Ammon's horn (tissue), 1 donor: ENCODE measurements around the gene PLEKHG3.

Experiments used
- DNase-seq: peaks from one replicate; pipeline ENCODE4 v3.0.0-alpha.2; 2016; ENCODE audit warnings: low spot score

PLEKHG3 gene

DNA sequence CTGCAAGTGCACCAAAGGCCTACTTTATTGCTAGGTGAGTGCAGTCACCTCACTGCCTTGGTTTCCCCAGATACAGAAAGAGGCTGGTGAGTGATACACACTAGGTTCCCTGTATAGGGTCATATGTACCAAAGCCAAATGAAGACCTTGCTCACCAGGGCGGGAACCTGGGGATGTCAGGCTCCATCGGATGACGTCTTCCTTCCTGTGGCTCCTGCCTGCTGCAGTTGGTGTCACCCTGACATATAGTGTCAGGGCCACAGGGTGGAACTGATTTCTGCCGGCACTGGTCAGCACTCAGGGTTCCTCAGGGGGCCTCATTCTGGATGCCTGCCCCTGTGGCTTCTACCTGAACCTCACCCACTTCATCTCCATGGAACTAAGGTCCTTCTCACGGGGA lies 43.1 kb downstream of the PLEKHG3 start:
- no peak for DNase-seq

DNA sequence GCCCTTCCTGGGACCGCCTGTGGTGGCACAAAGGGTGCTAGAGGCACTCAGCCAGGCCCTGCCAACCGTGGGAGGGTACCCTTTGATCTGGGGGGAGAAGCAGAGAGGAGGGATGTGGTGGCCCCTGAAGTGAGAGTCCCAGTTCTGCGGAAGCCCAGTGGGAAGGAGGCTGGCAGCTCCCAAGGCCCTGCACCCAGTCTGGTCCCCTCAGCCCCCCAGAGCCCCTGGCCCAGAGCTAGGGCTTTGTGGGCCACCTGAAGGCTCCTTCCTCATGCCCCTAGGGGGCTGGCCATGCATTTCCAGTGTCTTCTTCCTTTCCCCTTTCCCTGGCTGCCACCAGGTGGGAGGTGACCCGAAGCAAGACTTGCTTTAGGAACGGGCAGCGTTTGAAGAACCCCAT lies 44.3 kb downstream of the PLEKHG3 start:
- DNase-seq: no peak

DNA sequence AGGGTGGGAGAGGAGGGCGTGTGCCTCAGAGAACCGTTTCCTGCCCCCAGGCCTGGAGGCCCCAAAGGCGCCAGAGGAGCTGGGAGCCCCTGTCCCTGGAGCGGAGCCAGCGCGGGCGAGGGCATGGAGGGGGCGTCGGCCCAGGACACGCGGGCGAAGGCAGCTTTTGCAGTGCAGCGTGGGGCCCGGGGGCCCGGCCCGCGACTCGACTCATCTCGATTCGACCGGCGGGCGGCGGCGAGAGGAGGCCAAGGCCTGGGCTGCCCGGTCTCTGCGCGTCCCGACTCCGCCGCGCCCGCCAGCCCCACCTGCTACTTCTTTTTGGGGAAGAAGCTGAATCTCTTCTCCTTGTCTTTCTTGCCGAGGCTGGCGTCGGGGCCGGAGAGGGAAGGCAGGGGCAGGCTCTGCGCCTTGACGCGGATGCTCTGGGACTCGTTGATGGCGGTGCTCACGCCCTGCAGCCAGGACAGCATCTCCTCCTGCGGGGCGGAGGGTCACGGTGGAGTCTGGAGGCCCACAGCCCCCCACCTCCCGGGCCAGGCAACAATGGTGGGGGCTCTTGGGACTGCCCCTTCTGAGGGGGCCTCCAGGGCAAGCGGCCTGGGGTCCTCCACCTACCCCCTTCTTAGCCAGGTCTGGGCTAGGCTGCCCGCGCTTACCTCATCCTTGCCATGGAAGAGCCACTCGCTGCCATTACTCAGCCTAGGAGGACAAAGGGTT lies 44.9 kb downstream of the PLEKHG3 start:
- DNase-seq: no peak

DNA sequence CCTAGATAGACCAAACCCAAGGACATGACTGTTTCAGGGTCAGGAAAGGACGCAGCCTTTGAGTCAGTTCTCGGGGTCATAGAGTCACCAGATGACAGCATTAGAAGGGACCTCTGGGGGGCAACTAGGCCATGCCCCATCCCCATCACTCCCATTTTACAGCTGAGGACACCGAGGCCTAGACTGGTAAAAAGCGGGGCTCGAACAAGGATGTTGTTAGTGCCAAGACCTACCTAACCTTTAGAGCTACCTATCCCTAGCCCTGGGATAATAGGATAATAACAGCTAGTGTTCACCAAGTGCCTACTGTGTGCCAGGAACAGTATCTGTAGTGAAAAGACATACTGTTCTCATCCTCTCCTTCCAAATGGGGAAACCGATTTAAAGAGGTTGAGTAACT lies 48.7 kb downstream of the PLEKHG3 start:
- no peak for DNase-seq

DNA sequence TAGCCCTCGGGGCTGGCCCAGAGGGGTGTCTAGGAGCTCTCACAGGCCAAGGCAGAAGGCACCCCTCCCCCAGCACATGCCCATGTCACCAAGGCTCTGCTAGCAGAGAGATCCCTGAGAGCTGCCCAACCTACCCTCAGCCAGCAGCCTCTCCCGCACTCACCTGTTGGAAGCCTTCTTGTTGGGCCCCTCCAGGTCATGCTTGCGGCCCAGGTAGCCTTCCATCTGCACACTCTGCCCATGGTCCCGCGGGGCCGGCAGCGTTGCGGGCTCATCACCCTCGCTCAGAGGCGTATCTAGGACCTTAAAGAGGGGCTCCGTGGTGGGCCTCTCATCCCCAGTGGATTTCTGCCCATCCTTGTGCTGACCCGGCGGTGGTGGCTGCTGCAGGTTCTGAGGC lies 49.1 kb downstream of the PLEKHG3 start:
- no peak for DNase-seq

DNA sequence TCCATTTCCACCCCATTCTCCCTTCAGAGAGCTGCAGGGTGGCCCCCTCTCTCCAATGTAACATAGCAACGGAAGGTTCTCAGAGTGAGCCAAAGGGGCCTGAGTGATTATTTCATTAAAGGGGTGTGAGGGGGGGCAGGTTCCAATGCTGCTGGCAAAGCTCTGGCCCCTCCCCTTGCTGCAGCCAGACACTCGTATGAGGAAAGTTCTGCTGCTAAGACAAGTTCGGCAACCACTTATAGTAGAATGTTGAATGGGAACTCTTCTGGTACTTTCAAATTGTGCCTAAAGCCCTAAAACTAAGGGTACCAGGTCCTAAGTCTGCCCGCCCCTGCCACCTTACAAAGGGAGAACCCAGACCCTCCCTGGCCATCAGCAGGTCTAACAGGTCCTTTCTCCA lies 49.8 kb downstream of the PLEKHG3 start:
- DNase-seq: no peak

DNA sequence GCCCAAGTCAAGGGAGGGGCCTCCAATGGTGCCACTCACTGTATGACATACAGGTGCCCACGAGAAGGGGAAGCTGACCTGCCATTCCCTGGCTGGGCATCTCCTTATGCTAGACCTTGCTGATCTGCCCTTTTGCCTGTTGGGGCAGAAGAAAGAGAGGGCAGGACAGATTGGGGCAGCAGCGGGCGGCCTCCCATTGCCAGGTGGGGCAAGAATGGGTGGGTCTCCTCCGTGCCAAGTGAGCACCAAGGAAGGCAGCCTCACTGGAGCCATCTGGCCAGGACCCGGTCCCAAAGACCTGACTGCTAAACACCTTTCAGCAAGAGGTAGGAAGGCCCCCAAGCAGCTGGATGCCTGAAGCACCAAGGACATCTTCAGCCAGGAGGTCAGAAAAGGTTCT lies 50.5 kb downstream of the PLEKHG3 start:
- no peak for DNase-seq

DNA sequence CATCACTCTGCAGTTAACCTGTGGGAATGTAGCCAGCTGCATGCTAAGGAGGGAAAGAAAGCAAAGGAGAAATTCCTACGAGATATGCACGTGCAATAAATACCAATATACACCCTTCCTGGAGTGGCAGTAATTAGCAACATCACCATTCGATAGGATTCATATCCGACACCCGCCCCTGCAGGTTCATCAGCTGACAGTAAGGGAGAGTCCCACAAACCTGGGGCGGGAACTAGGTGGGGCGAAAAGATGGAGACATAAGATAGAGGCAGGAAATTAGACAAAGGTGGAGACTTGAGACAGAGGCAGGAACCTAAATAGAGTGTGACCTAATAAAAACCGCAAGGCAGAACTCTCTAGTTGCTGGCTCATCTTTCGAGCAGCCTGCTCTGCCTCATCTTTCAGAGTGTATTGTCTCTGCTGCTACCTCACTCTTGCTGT lies 51.6 kb downstream of the PLEKHG3 start:
- DNase-seq: no peak

DNA sequence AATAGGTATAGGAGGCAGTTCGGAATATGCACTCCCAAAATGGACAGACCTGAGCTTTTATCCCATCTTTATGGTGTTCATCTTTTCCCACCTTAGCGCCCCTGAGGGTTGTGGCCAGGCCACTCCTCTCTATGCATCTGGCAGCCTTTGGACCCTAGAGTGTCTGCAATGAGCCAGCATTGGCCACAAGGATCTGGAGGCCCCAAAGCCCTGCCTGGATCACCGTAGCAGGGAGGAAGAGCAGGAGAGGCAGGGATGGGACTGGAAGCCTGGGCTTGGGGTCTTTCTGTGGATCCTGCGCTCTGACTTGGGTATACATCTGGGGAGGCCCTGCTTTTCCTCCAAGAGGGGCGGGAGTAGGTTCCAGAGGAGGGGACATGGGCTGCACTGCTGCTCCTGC lies 52.5 kb downstream of the PLEKHG3 start:
- no peak for DNase-seq

DNA sequence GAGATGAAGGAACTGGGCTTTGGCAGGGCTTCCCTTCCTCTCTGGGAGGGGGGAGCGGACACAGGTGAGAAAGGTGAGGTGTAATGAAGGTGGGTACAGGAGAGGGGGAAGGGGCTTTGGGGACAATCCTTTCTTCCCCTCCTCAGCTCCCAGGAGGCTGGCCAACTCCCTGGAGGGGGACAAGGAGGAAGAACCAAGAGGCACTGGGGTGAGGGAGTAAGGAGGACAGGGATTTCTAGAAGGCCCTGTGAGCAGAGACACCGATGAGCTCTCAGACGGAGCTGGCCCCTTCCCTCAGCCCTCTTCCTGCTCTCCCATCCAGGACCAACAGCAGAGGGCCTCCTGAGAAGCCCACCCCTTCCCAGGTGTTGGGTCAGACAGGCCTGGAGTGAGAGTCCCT lies 53.4 kb downstream of the PLEKHG3 start:
- DNase-seq: no peak

DNA sequence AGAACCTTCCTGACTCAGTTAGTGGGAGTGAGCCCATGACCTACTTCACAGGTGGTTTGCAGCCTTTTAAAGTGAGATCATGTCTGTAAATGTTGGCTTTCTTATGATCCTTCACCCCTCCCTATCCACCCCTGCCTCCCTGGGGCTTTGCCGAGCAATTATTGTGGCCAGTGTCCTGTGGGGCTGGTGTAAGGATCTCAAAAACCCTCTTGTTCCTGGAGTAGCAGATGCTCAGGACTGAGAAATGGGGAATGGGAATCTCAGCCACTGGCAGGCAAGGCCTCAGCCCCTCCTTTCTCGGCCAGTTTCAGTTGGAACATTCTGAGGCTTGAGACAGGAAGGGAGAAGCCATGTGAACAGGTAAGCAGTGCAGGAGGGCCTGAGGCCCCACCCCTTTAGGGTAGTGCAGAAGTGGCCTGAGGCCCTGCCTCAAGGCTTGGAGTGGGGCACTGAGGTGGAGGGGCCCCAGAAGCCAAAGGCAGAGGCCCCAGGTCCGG lies 53.8 kb downstream of the PLEKHG3 start:
- DNase-seq: no peak

DNA sequence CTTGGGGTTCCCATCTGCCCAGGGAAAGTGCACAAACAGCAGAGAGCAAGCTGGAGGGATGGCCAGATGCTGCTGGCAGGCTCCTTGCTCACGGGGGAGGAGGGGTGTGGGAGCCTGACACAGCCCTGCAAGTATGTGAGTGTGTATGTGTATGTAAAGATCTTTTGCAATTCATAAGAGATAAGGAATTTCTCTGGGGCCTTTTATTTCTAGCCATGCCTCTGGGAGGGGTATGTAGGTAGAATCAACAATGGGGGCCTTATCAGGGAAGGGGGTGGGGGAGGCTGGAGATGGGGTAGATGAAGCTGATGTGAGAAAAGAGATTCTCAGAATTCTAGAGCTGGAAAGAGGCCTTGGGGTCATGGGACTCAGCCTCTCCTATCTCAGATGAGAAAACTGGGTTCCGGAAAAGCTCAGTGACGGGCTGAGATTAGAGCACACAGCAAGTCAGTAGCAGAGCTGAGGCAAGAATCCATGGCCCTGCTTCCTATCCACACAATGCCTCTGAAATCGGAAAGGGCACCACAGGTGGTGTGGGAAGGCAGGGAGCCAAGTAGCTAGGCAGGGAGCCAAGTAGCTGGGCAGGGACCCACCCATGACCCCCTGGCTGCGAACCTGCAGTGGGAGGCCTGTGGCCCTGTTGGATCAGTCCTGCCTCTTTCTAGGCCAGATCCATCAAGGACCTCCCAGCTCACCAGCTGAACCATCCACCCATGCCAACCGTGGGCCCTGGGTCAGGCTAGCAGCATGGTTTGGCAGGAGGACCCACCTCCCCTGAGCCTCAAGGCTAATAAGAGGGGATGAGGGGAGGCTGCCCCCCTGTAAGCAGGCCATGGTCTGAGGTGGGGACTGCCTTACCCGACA lies 54.7 kb downstream of the PLEKHG3 start:
- DNase-seq: peak; percentile 51

DNA sequence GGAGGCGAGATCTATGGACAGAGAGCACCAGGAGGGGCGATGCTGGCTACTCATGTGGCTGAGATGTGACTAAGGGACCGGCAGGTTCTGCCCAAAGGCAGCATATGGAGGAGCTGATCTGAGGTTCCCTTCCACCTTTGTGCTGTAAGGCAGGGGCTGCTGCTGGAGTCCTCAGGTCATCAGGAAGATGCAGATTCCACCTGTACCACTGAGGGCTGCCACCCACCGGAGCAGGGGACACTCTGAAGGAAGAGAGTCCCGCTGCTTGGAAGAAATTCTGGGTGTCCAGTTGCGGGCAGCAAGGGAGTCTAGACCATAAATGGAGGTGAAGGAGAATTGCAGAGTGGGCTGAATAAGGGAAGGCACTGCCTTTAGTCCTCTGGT lies 55.3 kb downstream of the PLEKHG3 start:
- DNase-seq: no peak

DNA sequence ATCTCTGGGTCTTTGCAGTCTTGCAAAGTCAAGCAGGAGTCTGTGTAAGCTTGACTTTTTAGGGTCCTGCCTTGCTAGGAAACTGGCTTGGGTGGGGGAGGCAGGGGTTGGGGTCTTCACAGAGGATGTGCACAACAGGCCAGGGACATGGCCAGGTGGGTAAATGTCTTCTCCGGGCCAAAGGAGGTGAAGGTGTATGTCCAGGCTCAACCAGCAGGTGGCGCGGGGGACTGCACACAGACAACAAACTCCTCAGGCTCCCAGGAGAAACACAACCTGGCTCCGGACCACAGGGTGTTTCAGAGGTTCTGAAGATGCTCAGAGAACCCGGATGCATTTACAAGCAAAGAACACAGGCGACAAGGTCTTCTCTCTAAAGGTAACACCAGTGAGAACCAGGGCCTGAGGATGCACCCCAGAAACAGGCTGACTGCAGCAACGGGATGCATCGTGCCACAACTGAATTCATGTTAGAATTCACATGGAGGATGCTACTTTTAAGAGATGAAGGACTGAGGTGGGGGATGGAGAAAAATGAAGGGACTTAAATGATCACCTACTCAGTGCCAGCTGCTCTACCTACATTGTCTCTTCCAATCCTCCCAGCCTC lies 56.0 kb downstream of the PLEKHG3 start:
- DNase-seq: peak; percentile 37

DNA sequence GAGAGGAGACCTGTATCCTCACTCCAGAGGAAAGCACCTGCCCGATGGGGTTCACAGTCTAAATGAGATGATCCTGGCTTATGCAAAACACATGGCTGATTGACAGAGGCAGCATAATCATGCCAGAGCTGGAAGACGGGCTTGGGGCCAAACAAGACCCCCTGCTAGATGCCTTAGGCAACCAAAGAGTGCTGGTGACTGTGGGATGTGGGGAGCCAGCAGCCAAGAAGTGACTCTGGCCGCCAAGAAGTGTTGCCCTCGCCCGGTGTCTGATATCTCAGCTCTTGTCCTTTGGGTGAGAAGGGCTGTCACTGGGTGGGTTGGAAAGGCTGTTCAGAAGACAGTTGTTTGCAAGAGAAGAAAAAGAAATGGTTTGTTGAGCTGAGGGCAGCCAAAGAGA lies 56.7 kb downstream of the PLEKHG3 start:
- no peak for DNase-seq

DNA sequence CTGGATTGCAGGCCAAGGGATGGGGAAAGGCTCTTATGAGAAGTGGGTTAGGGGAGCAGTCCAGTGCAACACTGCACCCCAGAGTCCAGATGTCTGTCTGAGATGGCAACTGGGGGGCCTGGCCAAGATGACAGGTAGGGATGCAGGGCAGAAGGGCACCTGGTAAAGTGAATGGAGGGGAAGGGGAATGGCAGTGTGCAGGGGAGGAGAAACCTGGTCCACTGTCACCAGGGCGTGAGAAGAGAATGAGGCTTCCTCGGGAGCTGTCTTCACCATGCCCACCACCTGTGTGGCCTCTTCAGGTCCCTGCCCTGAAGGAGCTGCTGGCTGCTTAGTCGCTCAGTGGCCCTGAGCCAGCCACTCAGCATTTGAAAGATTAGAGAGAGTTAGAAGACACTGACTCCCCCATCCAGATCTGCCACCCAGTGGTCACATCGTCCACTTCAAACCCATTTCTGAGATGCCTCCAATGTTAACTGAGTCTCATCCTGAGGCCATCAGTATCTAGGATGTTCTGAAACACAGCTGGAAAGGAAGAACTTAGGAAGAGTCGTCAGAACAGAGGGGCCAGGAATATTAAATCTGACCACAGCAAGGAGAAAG lies 57.3 kb downstream of the PLEKHG3 start:
- DNase-seq: no peak

DNA sequence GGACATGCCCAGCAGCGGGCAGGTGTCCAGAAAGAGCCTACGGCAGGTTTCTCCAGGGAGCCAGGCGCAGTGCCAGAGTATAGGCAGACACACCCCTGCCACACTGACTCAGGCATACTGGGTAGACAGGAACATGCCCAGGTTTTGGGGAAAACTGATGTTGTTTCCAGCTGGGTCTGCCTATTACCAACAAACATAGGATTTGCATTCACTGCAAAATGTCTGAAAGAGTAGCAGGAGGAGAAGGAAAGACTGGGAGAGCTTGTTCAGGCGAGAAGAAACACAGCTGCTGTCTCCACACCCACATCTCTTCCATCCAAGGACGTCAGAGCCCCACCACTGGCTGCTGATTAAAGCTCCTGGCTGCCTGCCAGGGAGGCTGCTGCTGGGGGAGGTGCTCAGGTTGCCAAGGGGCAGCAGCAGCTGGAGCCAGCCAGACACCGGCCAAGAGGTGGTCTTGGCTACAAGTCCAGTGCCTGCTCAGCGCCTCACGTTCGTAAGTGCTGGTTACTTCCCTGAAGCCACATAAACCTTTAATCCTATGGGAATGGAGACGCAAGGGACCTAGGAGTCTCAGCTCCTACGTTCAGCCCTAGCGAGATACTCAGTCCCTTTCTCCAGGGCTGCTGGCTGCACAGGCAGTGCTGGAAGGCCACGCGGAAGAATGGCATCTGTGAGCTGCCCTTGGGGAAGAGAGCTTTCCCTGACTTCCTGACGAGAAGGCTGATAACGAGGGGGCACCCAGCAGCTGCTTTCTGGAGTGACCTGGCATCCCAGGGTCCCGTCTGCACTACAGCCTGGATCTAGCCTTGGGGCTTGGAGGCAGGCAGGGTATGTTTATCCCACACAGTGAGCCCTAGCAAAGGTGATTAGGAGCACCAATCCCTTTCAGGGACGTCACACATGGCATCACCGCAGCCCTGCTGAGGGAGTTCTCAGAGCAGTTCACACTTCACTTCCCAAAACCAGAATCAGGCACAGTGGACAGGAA lies 58.1 kb downstream of the PLEKHG3 start:
- DNase-seq: peak; percentile 68

DNA sequence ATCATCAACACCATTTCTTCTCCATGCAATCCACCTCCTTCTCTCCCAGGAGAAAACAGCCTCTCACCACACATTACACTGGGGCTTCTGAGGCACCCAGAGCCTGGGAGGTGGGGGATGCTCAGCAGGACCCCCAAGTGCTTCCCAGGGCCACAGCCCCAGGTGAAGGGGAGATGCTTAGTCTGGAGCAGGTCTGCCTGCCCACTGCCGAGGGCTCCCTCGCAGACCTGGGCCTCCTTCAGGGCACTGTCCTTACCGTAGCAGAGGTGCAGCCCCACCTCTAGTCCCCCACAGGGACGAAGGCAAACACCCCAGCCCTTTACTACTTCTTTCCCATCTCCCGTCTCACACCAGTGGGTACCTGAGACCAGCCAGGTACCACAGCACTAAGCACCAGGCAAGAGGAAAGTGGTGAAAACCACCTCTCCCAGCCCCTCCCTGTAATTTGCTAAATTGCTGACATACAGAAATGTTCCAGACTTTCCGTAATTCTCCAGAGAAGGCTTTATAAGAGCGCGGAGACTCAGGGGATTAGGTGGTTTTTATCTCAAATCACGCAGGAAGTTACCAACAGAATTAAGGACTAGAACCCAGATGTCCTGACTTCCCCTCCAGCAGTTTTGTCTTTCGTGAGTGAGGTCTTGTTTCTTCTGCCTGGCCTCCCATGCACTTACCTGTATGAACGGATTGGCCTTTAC lies 59.0 kb downstream of the PLEKHG3 start:
- no peak for DNase-seq

DNA sequence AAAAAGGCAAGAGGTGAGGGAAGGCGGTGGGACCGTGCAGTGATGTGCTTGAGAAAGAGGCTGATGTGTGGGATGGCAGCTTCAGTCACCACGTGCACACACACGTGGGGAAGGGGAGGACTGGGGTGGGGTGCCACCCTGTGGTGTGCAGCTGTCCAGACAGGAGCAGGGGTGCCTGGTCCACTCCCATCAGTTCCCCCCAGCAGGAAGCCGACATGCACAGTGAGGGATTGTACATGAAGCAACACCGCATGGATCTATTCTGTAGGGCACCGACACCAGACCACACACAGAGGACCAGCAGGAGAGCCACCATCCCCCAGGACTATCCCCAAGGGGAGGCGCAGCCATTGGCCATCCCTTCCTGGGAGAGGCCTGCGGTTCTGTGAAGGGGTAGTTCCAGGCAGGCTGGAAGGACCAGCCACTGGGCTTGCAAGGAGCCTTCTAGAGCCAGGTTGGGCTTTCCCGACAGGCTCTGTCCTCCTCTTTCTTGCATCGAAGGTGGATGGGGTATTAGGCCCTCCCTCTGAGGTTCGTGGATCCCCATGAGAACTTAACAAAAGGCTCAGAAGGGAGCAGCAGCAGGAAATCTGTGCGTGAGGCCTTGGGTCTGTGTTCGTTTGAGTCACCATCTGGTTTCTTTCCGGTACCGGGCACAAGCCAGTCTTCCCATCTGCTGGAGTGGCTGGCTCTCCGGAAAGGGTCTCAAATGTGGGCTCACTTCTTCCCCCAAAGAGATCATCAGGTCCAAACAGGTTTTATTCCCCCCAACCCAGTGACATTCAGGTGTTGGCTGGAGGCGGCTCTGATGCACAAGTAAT lies 59.8 kb downstream of the PLEKHG3 start:
- DNase-seq: peak; percentile 63
